HCT116 (cell line): ENCODE measurements around the gene MGRN1. TPM values are rescaled to one million over a fixed set of nuclear protein-coding genes. Genes with fewer than 3 reads are reported as not detected.

Experiments used
- ATAC-seq: fragments of 200-7000 bp; cut with Tn5 transposase; 2 replicates; pipeline ENCODE4 v1.9.1; 2020; ENCODE audit warnings: mild to moderate bottlenecking, moderate library complexity
- BruUV-seq: library from RNA; stranded (reverse); fragments of 400-500 nt; replicated peaks from 2 replicates; lab custom pipeline; 2021; lab: Mats Ljungman, UMichigan
- CTCF ChIA-PET: fragments of 300-600 bp; sonication (Branson Sonifier 250); formaldehyde crosslinking; loops from one replicate; lab custom pipeline; 2021; ENCODE audit warnings: antibody characterized with exemption; lab: Charles Lee
- POLR2A ChIA-PET: fragments of 300-600, 350-600 bp; sonication (Branson Sonifier 250); formaldehyde crosslinking; loops from one replicate; lab custom pipeline; 2021; ENCODE audit warnings: antibody characterized with exemption; lab: Charles Lee
- RAD21 ChIA-PET, 2 experiments: fragments of 300-600 bp; sonication (Branson Sonifier 250); formaldehyde crosslinking; loops; one replicate each; lab custom pipeline; 2023; ENCODE audit warnings: low total read pairs in 2 of 2; ENCODE audit not compliant: uncharacterized antibody in 2 of 2, unreplicated experiment in 2 of 2, low non-redundant PET in 1 of 2; lab: Charles Lee
- DNase-seq: peaks from one replicate; pipeline ENCODE4 v3.0.0-alpha.2; 2010; ENCODE audit warnings: low read depth, low spot score
- H2AFZ ChIP-seq: fragments of 200-600 bp; shearing (Covaris generic), sonication (generic); 2 replicates; pipeline ENCODE4 v1.6.1; 2017; ENCODE audit warnings: low read depth, mixed run types, mixed read lengths, antibody characterized with exemption, low read length; ENCODE audit not compliant: poor library complexity, severe bottlenecking
- H3K27ac ChIP-seq: 2 replicates; pipeline ENCODE4 v1.5.1; 2012; ENCODE audit warnings: low read depth, low read length
- H3K27me3 ChIP-seq: fragments of 200-600 bp; sonication (generic); 2 replicates; pipeline ENCODE4 v1.6.1; 2016; ENCODE audit warnings: mixed run types, low read length, mixed read lengths; ENCODE audit not compliant: insufficient read depth
- H3K36me3 ChIP-seq, 2 experiments: fragments of 200-500 bp in 1 of 2; fragments of 200-600 bp in 1 of 2; sonication (Bioruptor generic) in 1 of 2; sonication (generic) in 1 of 2; 2 replicates each; pipeline versions ENCODE4 v1.5.1 to v1.6.1; 2014 to 2016; ENCODE audit warnings: low read length in 2 of 2, inconsistent platforms in 1 of 2, mixed read lengths in 1 of 2, mixed run types in 1 of 2; ENCODE audit not compliant: insufficient read depth in 2 of 2, control insufficient read depth in 1 of 2
- H3K4me1 ChIP-seq, 2 experiments: fragments of 200-600 bp in 1 of 2; sonication (generic) in 1 of 2; 2 replicates each; pipeline versions ENCODE4 v1.5.1 to v1.6.1; 2012 to 2017; ENCODE audit warnings: low read length in 2 of 2, inconsistent platforms in 1 of 2, mild to moderate bottlenecking in 1 of 2, mixed read lengths in 1 of 2, mixed run types in 1 of 2, moderate library complexity in 1 of 2; ENCODE audit not compliant: insufficient read depth in 2 of 2, control insufficient read depth in 1 of 2
- H3K4me2 ChIP-seq: fragments of 200-600 bp; sonication (generic); 2 replicates; pipeline ENCODE4 v1.6.1; 2017; ENCODE audit warnings: mixed run types, low read length, mixed read lengths
- H3K4me3 ChIP-seq, 2 experiments: fragments of 200-600 bp in 1 of 2; sonication (generic) in 1 of 2; replicated peaks in 1 of 2; 2 replicates each; pipeline ENCODE4 v1.5.1; 2011 to 2016; ENCODE audit warnings: low read length in 2 of 2, control low read depth in 1 of 2, low read depth in 1 of 2, mild to moderate bottlenecking in 1 of 2, mixed read lengths in 1 of 2, mixed run types in 1 of 2
- H3K79me2 ChIP-seq: fragments of 200-600 bp; sonication (generic); 2 replicates; pipeline ENCODE4 v1.6.1; 2017; ENCODE audit warnings: mild to moderate bottlenecking, mixed run types, low read length, moderate library complexity, mixed read lengths; ENCODE audit not compliant: insufficient read depth
- H3K9ac ChIP-seq: fragments of 200-600 bp; sonication (generic); 2 replicates; pipeline ENCODE4 v1.6.1; 2016; ENCODE audit warnings: low read length, mixed read lengths
- H3K9me2 ChIP-seq: fragments of 200-600 bp; sonication (generic), shearing (Covaris generic); 2 replicates; pipeline ENCODE4 v1.6.1; 2017; ENCODE audit warnings: mixed run types, mild to moderate bottlenecking, moderate library complexity; ENCODE audit not compliant: insufficient read depth
- H3K9me3 ChIP-seq, 2 experiments: fragments of 200-500 bp in 1 of 2; fragments of 200-600 bp in 1 of 2; sonication (Bioruptor generic) in 1 of 2; sonication (generic) in 1 of 2; 2 replicates each; pipeline ENCODE4 v1.6.1; 2014 to 2017; ENCODE audit warnings: low read length in 2 of 2, mixed read lengths in 2 of 2, inconsistent platforms in 1 of 2, low read depth in 1 of 2, mild to moderate bottlenecking in 1 of 2, mixed run types in 1 of 2, moderate library complexity in 1 of 2; ENCODE audit not compliant: control insufficient read depth in 1 of 2, insufficient read depth in 1 of 2
- H4K20me1 ChIP-seq: fragments of 200-600 bp; sonication (generic), shearing (Covaris generic); 2 replicates; pipeline ENCODE4 v1.6.1; 2017; ENCODE audit warnings: mixed run types, mild to moderate bottlenecking, moderate library complexity; ENCODE audit not compliant: insufficient read depth
- CTCF ChIP-seq, 3 experiments: fragments of 200-600 bp in 1 of 3; sonication (generic) in 1 of 3; IDR thresholded peaks in 2 of 3; conservative IDR thresholded peaks in 1 of 3; 2 replicates each; pipeline ENCODE4 v1.5.1; 2012 to 2017; ENCODE audit warnings: low read depth in 2 of 3, low read length in 2 of 3, antibody characterized with exemption in 1 of 3, borderline replicate concordance in 1 of 3, control low read depth in 1 of 3, mild to moderate bottlenecking in 1 of 3, mixed read lengths in 1 of 3, mixed run types in 1 of 3, moderate library complexity in 1 of 3; ENCODE audit not compliant: insufficient read depth in 1 of 3
- EZH2 ChIP-seq: fragments of 200-600 bp; sonication (generic); IDR thresholded peaks from 2 replicates; pipeline ENCODE4 v1.6.1; 2017; ENCODE audit warnings: antibody characterized with exemption, mixed run types
- EZH2phosphoT487 ChIP-seq: fragments of 200-600 bp; IDR thresholded peaks from 2 replicates; pipeline ENCODE4 v1.6.1; 2018; ENCODE audit warnings: antibody characterized with exemption, borderline replicate concordance
- JUND ChIP-seq: IDR thresholded peaks from 2 replicates; pipeline ENCODE4 v1.6.1; 2012
- POLR2AphosphoS5 ChIP-seq: IDR thresholded peaks from 2 replicates; pipeline ENCODE4 v1.6.1; 2011; ENCODE audit warnings: mild to moderate bottlenecking, low read depth, low read length, moderate library complexity
- RAD21 ChIP-seq: IDR thresholded peaks from 2 replicates; pipeline ENCODE4 v1.6.1; 2012; ENCODE audit warnings: low read depth, mild to moderate bottlenecking
- SP1 ChIP-seq: IDR thresholded peaks from 2 replicates; pipeline ENCODE4 v1.6.1; 2012; ENCODE audit warnings: low read depth
- SRF ChIP-seq: IDR thresholded peaks from 2 replicates; pipeline ENCODE4 v1.6.1; 2012; ENCODE audit warnings: low read depth
- TCF7L2 ChIP-seq: IDR thresholded peaks from 2 replicates; pipeline ENCODE4 v1.7.0; 2011; ENCODE audit warnings: borderline replicate concordance, inconsistent platforms; ENCODE audit not compliant: insufficient read depth, insufficient read length; ENCODE audit errors: extremely low read depth
- ZBTB33 ChIP-seq: IDR thresholded peaks from 2 replicates; pipeline ENCODE4 v1.6.1; 2011; ENCODE audit warnings: mild to moderate bottlenecking, low read length, moderate library complexity; ENCODE audit not compliant: insufficient replicate concordance; ENCODE audit errors: extremely low read depth
- intact Hi-C: fragments of 100-400 bp; cut with micrococcal nuclease; formaldehyde crosslinking; loops from 2 replicates; pipeline ENCODE4 v1.10.0; 2022
- total RNA-seq: library from RNA; stranded (reverse); gene quantifications from one replicate; pipeline ENCODE4 v1.2.1, GENCODE V29; 2021; ENCODE audit not compliant: unreplicated experiment

Gene MGRN1
- total RNA-seq, 1 experiment from 2014 or later = 50.6 TPM

GRCh38 chr16:4687946-4688673, 63.5 kb downstream of the MGRN1 start:
- H2AFZ ChIP-seq = no peak overlapping the region
- no peaks in the 10 kb centered on the region for H3K79me2 ChIP-seq
- ChIA-PET CTCF (no interaction called here), POLR2A (no interaction called here), RAD21 (no interaction called here)
- H3K27me3 ChIP-seq = no peaks in the 10 kb centered on the region
- no TSS peak for BruUV-seq
- DNase-seq (no peak), ATAC-seq (no peak)
- TF ChIP-seq EZH2phosphoT487 (no peak), SP1 (no peak), SRF (no peak), JUND (no peak), TCF7L2 (no peak), RAD21 (no peak), ZBTB33 (no peak), CTCF (IDR thresholded peaks at IDR 0.05 in 2 of 3, conservative IDR thresholded peaks at IDR 0.05 in 1 of 3; ENCODE audit: borderline replicate concordance in 1 of 3, insufficient read depth in 1 of 3, low read depth in 2 of 3, low read length in 2 of 3) (no peak), POLR2AphosphoS5 (no peak), EZH2 (no peak)
- no peaks in the 10 kb centered on the region for H4K20me1 ChIP-seq
- no peak overlapping the region for H3K9ac ChIP-seq
- no peaks in the 10 kb centered on the region for H3K9me2 ChIP-seq
- intact Hi-C loops = no loop called here
- no peaks in the 10 kb centered on the region for H3K9me3 ChIP-seq
- no peak overlapping the region for H3K4me3 ChIP-seq
- no peak overlapping the region for H3K27ac ChIP-seq
- peaks cover 7 to 8% of the 10 kb centered on the region in 2 experiments; a peak in 2 of 4 replicates for H3K4me1 ChIP-seq
- peaks cover 0 to 7% of the 10 kb centered on the region in 2 experiments; a peak in 1 of 4 replicates for H3K36me3 ChIP-seq
- H3K4me2 ChIP-seq = no peak overlapping the region
